K562 (cell line): ENCODE results near the gene CHAF1A. TPM values are rescaled to one million over a fixed set of nuclear protein-coding genes. Genes with fewer than 3 reads are reported as not detected.

Source experiments
- CEBPB ChIP-seq: fragments of 450-650 bp; IDR thresholded peaks from 2 replicates; pipeline ENCODE4 v1.6.1; 2016; ENCODE audit warnings: missing genetic modification characterization, missing compliant biosample characterization
- ETV5 ChIP-seq: sonication (generic); formaldehyde crosslinking; IDR thresholded peaks from 2 replicates; pipeline ENCODE4 v1.4.0; 2020; ENCODE audit warnings: low read depth, mild to moderate bottlenecking, missing genetic modification reagents
- ILK ChIP-seq: fragments of 450-650 bp; IDR thresholded peaks from 2 replicates; pipeline ENCODE4 v1.6.1; 2016; ENCODE audit warnings: missing genetic modification characterization, low read depth, mild to moderate bottlenecking, missing compliant biosample characterization, moderate library complexity, borderline replicate concordance
- MAFG ChIP-seq: fragments of 450-650 bp; conservative IDR thresholded peaks from 2 replicates; pipeline ENCODE4 v1.6.1; 2016; ENCODE audit warnings: missing genetic modification characterization, missing compliant biosample characterization
- PML ChIP-seq: IDR thresholded peaks from 2 replicates; pipeline ENCODE4 v1.6.1; 2012; ENCODE audit warnings: low read length, inconsistent platforms
- ZNF197 ChIP-seq: fragments of 200-800 bp; sonication (Bioruptor generic); IDR thresholded peaks from 2 replicates; pipeline ENCODE4 v1.6.1; 2016; ENCODE audit warnings: low read depth, missing genetic modification characterization, missing compliant biosample characterization
- ZNF655 ChIP-seq: fragments of 250-450 bp; sonication (Bioruptor Pico); IDR thresholded peaks from 2 replicates; pipeline ENCODE4 v1.5.0; 2021
- polyA plus RNA-seq, 8 experiments: library from polyadenylated mRNA; depleted of rRNA in 4 of 8; stranded (reverse) in 5 of 8; unstranded in 3 of 8; fragments of >200 nt; fragmentation: Nextera tagmentation in 2 of 8; fragmentation: Illumina TruSeq in 1 of 8; extraction: Ambion mirVana in 2 of 8; extraction: Trizol in 1 of 8; gene quantifications; 2 replicates each; pipeline versions ENCODE4 v1.2.1 to v1.2.3, GENCODE V29; 2011 to 2014; ENCODE audit warnings: inconsistent platforms in 1 of 8, missing spikeins in 1 of 8
- total RNA-seq, 7 experiments: library from RNA; depleted of rRNA in 6 of 7; stranded (reverse); fragments of >200 nt in 6 of 7; fragmentation: Illumina TruSeq in 2 of 7; extraction: Trizol in 2 of 7; gene quantifications; 2 replicates each; pipeline versions ENCODE4 v1.2.1 to v1.2.3, GENCODE V29; 2011 to 2021; ENCODE audit warnings: low replicate concordance in 1 of 7
- TF ChIP-seq, protein P1 (sequence below): sonication (generic); IDR thresholded peaks from 2 replicates; pipeline ENCODE4 v1.6.1; 2016
- TF ChIP-seq, protein P2 (sequence below): fragments of 450-650 bp; IDR thresholded peaks from 2 replicates; pipeline ENCODE4 v1.6.1; 2016; ENCODE audit warnings: low read depth
- TF ChIP-seq, protein P3 (sequence below), 2 experiments: fragments of 200-800 bp in 1 of 2; sonication (Bioruptor generic) in 1 of 2; sonication (generic) in 1 of 2; formaldehyde crosslinking in 1 of 2; IDR thresholded peaks in 1 of 2; conservative IDR thresholded peaks in 1 of 2; 2 replicates each; pipeline versions ENCODE4 v1.5.0 to v1.6.1; 2016 to 2020; ENCODE audit warnings: missing compliant biosample characterization in 1 of 2, missing genetic modification characterization in 1 of 2, missing genetic modification reagents in 1 of 2
- TF ChIP-seq, protein P4 (sequence below): sonication (generic); formaldehyde crosslinking; IDR thresholded peaks from 2 replicates; pipeline ENCODE4 v1.8.0; 2022; ENCODE audit warnings: mild to moderate bottlenecking, missing genetic modification reagents

Gene CHAF1A
- total and polyA plus RNA-seq, 9 of the 15 experiments (the other 6 are each of a cell fraction or from before 2014, with no cell fraction given) = 1.6 to 86.9 (median 45.2) TPM

- TF ChIP-seq, protein P1, sequence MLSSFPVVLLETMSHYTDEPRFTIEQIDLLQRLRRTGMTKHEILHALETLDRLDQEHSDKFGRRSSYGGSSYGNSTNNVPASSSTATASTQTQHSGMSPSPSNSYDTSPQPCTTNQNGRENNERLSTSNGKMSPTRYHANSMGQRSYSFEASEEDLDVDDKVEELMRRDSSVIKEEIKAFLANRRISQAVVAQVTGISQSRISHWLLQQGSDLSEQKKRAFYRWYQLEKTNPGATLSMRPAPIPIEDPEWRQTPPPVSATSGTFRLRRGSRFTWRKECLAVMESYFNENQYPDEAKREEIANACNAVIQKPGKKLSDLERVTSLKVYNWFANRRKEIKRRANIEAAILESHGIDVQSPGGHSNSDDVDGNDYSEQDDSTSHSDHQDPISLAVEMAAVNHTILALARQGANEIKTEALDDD = no peak
- TF ChIP-seq ZNF655 (CRISPR knock-in tag) (no peak), ILK (tag) (no peak), CEBPB (tag) (peak; percentile 95), MAFG (tag) (no peak), ZNF197 (CRISPR knock-in tag) (peak; percentile 79), ETV5 (CRISPR knock-in tag) (no peak; the same call in 1 of the 2 replicates), PML (peak; percentile 84)
- TF ChIP-seq, protein P2, sequence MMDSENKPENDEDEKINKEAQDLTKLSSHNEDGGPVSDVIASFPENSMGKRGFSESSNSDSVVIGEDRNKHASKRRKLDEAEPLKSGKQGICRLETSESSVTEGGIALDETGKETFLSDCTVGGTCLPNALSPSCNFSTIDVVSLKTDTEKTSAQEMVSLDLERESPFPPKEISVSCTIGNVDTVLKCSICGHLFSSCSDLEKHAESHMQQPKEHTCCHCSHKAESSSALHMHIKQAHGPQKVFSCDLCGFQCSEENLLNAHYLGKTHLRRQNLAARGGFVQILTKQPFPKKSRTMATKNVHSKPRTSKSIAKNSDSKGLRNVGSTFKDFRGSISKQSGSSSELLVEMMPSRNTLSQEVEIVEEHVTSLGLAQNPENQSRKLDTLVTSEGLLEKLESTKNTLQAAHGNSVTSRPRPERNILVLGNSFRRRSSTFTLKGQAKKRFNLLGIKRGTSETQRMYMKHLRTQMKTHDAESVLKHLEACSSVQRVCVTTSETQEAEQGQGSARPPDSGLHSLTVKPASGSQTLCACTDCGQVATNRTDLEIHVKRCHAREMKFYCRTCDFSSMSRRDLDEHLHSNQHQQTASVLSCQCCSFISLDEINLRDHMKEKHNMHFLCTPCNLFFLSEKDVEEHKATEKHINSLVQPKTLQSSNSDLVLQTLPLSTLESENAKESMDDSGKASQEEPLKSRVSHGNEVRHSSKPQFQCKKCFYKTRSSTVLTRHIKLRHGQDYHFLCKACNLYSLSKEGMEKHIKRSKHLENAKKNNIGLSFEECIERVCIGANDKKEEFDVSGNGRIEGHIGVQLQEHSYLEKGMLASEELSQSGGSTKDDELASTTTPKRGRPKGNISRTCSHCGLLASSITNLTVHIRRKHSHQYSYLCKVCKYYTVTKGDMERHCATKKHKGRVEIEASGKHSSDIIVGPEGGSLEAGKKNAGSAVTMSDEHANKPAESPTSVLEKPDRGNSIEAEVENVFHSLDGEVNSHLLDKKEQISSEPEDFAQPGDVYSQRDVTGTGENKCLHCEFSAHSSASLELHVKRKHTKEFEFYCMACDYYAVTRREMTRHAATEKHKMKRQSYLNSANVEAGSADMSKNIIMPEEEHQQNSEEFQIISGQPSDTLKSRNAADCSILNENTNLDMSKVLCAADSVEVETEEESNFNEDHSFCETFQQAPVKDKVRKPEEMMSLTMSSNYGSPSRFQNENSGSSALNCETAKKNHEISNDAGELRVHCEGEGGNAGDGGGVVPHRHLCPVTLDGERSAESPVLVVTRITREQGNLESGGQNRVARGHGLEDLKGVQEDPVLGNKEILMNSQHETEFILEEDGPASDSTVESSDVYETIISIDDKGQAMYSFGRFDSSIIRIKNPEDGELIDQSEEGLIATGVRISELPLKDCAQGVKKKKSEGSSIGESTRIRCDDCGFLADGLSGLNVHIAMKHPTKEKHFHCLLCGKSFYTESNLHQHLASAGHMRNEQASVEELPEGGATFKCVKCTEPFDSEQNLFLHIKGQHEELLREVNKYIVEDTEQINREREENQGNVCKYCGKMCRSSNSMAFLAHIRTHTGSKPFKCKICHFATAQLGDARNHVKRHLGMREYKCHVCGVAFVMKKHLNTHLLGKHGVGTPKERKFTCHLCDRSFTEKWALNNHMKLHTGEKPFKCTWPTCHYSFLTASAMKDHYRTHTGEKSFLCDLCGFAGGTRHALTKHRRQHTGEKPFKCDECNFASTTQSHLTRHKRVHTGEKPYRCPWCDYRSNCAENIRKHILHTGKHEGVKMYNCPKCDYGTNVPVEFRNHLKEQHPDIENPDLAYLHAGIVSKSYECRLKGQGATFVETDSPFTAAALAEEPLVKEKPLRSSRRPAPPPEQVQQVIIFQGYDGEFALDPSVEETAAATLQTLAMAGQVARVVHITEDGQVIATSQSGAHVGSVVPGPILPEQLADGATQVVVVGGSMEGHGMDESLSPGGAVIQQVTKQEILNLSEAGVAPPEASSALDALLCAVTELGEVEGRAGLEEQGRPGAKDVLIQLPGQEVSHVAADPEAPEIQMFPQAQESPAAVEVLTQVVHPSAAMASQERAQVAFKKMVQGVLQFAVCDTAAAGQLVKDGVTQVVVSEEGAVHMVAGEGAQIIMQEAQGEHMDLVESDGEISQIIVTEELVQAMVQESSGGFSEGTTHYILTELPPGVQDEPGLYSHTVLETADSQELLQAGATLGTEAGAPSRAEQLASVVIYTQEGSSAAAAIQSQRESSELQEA = no peak
- TF ChIP-seq, protein P3, sequence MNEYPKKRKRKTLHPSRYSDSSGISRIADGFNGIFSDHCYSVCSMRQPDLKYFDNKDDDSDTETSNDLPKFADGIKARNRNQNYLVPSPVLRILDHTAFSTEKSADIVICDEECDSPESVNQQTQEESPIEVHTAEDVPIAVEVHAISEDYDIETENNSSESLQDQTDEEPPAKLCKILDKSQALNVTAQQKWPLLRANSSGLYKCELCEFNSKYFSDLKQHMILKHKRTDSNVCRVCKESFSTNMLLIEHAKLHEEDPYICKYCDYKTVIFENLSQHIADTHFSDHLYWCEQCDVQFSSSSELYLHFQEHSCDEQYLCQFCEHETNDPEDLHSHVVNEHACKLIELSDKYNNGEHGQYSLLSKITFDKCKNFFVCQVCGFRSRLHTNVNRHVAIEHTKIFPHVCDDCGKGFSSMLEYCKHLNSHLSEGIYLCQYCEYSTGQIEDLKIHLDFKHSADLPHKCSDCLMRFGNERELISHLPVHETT (CRISPR knock-in tag; conservative IDR thresholded peaks at IDR 0.05 in 1 of 2, IDR thresholded peaks at IDR 0.05 in 1 of 2) = no peak; a peak in 1 of 4 replicates
- TF ChIP-seq, protein P4, sequence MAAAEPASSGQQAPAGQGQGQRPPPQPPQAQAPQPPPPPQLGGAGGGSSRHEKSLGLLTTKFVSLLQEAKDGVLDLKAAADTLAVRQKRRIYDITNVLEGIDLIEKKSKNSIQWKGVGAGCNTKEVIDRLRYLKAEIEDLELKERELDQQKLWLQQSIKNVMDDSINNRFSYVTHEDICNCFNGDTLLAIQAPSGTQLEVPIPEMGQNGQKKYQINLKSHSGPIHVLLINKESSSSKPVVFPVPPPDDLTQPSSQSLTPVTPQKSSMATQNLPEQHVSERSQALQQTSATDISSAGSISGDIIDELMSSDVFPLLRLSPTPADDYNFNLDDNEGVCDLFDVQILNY (CRISPR knock-in tag) = no peak
Observed at GRCh38 chr19:4375164-4376027, 27.0 kb upstream of the CHAF1A start (continued).
